ENCODE measurements around the gene SERPINE1.

Gene SERPINE1

DNA sequence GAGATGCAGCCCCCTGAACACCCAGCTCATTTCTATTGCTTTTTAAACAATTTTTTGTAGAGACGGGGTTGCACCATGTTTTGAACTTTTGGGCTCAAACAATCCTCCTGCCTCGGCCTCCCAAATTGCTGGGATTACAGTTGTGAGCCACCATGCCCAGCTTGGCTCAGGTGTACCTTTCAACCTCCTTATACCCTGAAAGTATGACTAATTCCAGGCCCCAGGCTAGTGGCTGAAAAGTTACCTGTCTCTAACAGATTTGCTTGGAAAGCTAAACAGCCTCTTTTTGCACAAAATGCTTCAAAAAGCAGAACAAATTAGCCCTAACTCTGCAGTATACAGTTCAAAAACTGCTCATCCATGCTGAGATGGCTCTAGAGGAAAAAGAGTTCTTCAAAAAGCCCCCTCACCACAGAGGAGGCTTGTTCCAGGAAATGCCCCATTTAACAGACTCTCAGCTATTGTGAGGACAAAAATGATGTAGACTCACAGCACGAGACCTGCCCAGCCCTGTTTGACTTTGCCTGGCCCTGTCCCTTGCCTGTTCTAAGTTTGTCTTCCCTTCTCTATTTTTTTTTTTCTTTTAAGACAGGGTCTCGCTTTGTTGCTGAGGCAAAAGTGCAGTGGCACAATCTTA, 14.0 kb downstream of the SERPINE1 start:
- Histone ChIP-seq H3K4me1 (ENCODE audit: control insufficient read depth in 1 of 2, insufficient read depth in 2 of 2, low read length in 2 of 2) (peaks cover 4 to 11% of the 10 kb centered on the region in 2 donors), H3K9me3 (ENCODE audit: control insufficient read depth in 1 of 2, low read length in 2 of 2) (no peaks in the 10 kb centered on the region), H3K27me3 (ENCODE audit: low read depth, low read length) (no peaks in the 10 kb centered on the region), H3K36me3 (ENCODE audit: control insufficient read depth in 1 of 2, insufficient read depth in 2 of 2, low read length in 2 of 2) (peaks cover 0 to 6% of the 10 kb centered on the region in 2 donors), H3K27ac (ENCODE audit: low read length) (no peak overlapping the region), H3K4me3 (ENCODE audit: low read depth in 1 of 2, low read length in 2 of 2) (no peak overlapping the region)

DNA sequence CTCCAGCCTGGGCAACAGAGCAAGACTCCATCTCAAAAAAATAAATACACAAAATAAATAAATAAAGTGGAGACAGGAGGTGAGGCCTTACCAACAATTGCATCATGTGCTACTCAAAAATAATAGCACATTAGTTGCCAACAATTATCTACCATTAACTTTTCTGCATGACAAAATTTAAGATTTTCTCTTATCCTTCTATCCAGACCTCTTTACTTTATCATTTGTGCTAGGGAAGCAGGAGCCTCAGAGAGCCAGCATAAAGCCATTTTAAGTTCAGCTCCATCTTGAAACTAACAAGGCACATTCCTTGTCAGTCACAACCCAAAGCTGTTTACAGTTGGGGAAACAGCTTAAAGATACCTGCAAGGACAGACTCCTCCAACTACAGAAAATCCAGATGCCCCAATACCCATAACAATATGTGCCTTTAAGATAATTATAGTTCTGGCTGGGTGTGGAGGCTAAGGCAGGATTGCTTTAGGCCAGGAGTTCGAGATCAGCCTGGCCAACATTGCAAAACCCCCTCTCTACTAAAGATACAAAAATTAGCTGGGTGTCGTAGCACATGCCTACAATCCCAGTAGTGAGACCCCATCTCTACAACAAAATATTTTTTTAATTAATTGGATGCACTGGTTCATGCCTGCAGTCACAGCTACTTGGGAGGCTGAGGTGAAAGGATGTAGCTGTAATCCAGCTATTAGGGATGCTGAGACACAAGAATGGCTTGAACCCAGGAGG, 25.2 kb downstream of the SERPINE1 start:
- Histone ChIP-seq H3K4me1 (ENCODE audit: control insufficient read depth in 1 of 2, insufficient read depth in 2 of 2, low read length in 2 of 2) (peaks cover 6 to 15% of the 10 kb centered on the region in 2 donors), H3K36me3 (ENCODE audit: control insufficient read depth in 1 of 2, insufficient read depth in 2 of 2, low read length in 2 of 2) (peaks cover 0 to 3% of the 10 kb centered on the region in 2 donors), H3K9me3 (ENCODE audit: control insufficient read depth in 1 of 2, low read length in 2 of 2) (no peaks in the 10 kb centered on the region), H3K27me3 (ENCODE audit: low read depth, low read length) (no peaks in the 10 kb centered on the region), H3K27ac (ENCODE audit: low read length) (no peak overlapping the region), H3K4me3 (ENCODE audit: low read depth in 1 of 2, low read length in 2 of 2) (no peak overlapping the region)

DNA sequence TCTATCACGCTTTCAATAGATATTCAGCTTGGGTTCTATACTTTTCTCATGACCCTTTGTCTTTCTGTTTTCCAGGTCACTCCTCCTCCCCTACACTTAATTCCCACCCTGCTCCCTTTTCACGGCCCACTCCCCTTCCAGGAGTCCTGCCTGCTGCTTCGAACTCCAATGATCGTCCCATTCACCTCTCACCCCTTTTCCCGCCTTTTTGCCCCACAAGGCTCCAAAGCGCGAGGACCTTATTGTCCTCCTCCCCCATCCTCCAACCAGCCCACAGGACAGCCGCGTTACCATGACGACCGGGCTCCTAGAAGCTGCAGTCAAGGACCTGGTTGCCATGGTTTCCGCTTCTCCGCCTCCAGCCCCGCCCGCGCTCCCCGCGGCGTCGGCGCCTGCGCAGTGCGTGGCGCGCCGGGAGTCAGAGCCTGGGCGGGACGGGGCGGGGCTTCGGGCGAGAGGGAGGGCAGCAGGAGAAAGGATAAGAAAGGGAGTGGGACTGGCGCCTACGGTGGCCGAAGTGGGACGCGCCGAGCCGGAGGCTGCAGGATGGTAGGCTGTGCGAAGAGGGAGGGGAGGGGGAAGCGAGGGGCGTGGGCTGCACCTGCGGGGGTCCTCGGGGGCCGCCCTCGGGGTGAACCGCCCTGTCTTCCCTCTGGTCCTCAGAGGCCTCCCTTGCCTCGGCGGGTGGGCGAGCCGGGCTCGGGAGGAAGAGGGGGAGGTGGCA, 27.2 kb downstream of the SERPINE1 start, which contains the start of gene AP1S1:
TSS of gene AP1S1 (plus strand) at position 508 of the 724 bp plus-strand sequence. CDS start at position 547, 39 bp downstream.
- H3K36me3 ChIP-seq (ENCODE audit: control insufficient read depth in 1 of 2, insufficient read depth in 2 of 2, low read length in 2 of 2) = peaks cover 1 to 13% of the 10 kb centered on the region in 2 donors
- H3K27me3 ChIP-seq (ENCODE audit: low read depth, low read length) = no peaks in the 10 kb centered on the region
- H3K27ac ChIP-seq (ENCODE audit: low read length) = no peak within 1 kb of the TSS
- H3K4me3 ChIP-seq (ENCODE audit: low read depth in 1 of 2, low read length in 2 of 2) = peak within 1 kb of the TSS; percentile 61 to 74
- H3K4me1 ChIP-seq (ENCODE audit: control insufficient read depth in 1 of 2, insufficient read depth in 2 of 2, low read length in 2 of 2) = peaks cover 6 to 15% of the 10 kb centered on the region in 2 donors
- no peaks in the 10 kb centered on the region for H3K9me3 ChIP-seq (ENCODE audit: control insufficient read depth in 1 of 2, low read length in 2 of 2)

DNA sequence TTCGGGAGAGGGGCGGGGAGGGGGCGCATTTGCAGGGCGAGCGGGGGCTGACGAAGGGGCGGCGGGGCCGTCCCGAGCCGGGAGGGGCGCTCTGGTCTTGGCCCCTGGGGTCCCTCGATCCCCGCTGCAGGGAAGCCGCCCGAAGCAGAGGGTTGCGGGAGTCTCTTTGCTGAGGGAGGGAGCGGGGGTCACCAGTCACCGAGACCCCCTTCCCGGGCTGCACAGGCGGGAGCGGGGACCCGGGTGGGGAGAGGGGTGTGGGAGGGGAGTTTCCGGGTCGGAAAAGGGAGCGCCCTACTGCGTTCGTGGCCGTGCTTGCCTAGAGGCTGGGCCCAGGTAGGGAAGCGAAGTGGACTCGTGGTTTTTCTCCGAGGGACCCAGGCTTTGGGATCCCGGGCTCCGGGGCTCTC, 27.8 kb downstream of the SERPINE1 start:
- Histone ChIP-seq H3K4me3 (ENCODE audit: low read depth in 1 of 2, low read length in 2 of 2) (peak overlapping the region; percentile 61 to 74), H3K9me3 (ENCODE audit: control insufficient read depth in 1 of 2, low read length in 2 of 2) (no peaks in the 10 kb centered on the region), H3K36me3 (ENCODE audit: control insufficient read depth in 1 of 2, insufficient read depth in 2 of 2, low read length in 2 of 2) (peaks cover 4 to 18% of the 10 kb centered on the region in 2 donors), H3K4me1 (ENCODE audit: control insufficient read depth in 1 of 2, insufficient read depth in 2 of 2, low read length in 2 of 2) (peaks cover 6 to 15% of the 10 kb centered on the region in 2 donors), H3K27me3 (ENCODE audit: low read depth, low read length) (no peaks in the 10 kb centered on the region), H3K27ac (ENCODE audit: low read length) (no peak overlapping the region)

DNA sequence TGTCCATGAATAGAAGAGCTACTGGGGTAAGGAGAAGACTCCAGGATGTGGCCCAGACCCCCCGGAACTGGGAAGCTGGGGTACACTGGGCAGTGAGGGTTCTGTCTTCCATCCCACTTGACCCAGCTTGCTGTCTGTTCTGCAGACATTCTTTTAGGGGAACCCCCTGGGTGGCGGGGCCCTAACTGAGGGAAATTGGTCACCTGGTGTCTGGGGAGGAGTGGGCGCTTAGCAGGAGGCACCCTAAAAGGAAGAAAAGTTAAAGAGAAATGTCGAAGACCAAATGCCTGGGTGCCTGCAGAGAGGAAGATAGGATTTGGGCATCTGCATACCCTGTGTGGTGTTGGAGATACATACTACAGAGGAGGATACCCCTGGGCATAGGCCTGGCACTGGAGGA, 28.4 kb downstream of the SERPINE1 start:
- H3K4me3 ChIP-seq (ENCODE audit: low read depth in 1 of 2, low read length in 2 of 2) = peak overlapping the region; percentile 61 to 74
- H3K27me3 ChIP-seq (ENCODE audit: low read depth, low read length) = no peaks in the 10 kb centered on the region
- H3K27ac ChIP-seq (ENCODE audit: low read length) = no peak overlapping the region
- H3K36me3 ChIP-seq (ENCODE audit: control insufficient read depth in 1 of 2, insufficient read depth in 2 of 2, low read length in 2 of 2) = peaks cover 4 to 24% of the 10 kb centered on the region in 2 donors
- peaks cover 6 to 15% of the 10 kb centered on the region in 2 donors for H3K4me1 ChIP-seq (ENCODE audit: control insufficient read depth in 1 of 2, insufficient read depth in 2 of 2, low read length in 2 of 2)
- no peaks in the 10 kb centered on the region for H3K9me3 ChIP-seq (ENCODE audit: control insufficient read depth in 1 of 2, low read length in 2 of 2)

DNA sequence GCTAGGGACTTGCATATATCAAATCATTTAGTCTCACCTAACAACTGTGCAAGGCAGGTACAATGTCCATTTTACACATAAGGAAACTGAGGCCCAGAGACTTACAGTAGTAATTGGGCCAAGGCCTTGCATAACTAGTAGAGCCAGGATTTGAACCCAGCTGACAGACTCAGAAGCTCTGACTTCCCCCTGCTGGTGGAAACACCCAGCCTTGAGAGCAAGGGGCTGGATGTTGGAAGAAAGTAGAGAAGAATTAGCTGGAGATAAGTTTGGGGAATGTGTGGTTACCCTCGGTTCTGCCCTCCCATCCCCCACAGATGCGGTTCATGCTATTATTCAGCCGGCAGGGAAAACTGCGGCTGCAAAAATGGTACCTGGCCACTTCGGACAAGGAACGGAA, 29.4 kb downstream of the SERPINE1 start:
- peaks cover 6 to 15% of the 10 kb centered on the region in 2 donors for H3K4me1 ChIP-seq (ENCODE audit: control insufficient read depth in 1 of 2, insufficient read depth in 2 of 2, low read length in 2 of 2)
- no peak overlapping the region for H3K27ac ChIP-seq (ENCODE audit: low read length)
- peaks cover 4 to 26% of the 10 kb centered on the region in 2 donors for H3K36me3 ChIP-seq (ENCODE audit: control insufficient read depth in 1 of 2, insufficient read depth in 2 of 2, low read length in 2 of 2)
- no peaks in the 10 kb centered on the region for H3K9me3 ChIP-seq (ENCODE audit: control insufficient read depth in 1 of 2, low read length in 2 of 2)
- H3K27me3 ChIP-seq (ENCODE audit: low read depth, low read length) = no peaks in the 10 kb centered on the region
- no peak overlapping the region for H3K4me3 ChIP-seq (ENCODE audit: low read depth in 1 of 2, low read length in 2 of 2)

DNA sequence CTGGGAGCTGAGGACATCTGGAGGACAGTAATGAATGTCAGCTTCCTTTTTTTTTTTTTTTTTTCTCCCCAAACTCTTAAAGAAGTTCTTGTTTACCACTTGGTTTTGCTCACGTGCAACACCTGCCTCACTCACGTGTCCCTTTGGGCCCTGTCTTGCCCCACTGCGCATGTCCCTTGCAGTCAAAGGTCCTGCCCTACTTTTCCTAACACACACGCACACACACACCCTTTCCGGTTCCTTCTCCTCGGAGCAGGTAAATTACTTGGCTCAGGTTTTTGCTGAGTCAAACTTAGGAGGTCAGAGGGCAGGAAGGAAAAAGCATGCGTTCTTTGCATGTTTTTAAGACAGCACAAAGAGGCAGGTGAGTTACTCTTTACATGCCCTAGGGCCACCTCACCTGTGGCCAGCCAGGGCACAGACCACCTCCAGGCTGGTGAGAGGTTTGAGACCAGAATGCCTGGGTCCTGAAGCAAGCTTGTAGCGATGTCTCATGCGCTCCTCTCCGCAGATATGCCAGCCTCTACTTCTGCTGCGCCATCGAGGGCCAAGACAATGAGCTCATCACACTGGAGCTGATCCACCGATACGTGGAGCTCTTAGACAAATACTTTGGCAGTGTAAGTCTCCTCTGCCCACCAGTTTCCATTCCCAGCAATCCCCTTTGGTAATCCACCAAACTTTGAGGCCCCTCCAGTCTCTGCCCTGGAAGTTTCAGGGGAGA, 30.1 kb downstream of the SERPINE1 start:
- H3K9me3 ChIP-seq (ENCODE audit: control insufficient read depth in 1 of 2, low read length in 2 of 2) = no peaks in the 10 kb centered on the region
- no peak overlapping the region for H3K4me3 ChIP-seq (ENCODE audit: low read depth in 1 of 2, low read length in 2 of 2)
- H3K4me1 ChIP-seq (ENCODE audit: control insufficient read depth in 1 of 2, insufficient read depth in 2 of 2, low read length in 2 of 2) = peaks cover 6 to 15% of the 10 kb centered on the region in 2 donors
- no peaks in the 10 kb centered on the region for H3K27me3 ChIP-seq (ENCODE audit: low read depth, low read length)
- peaks cover 4 to 26% of the 10 kb centered on the region in 2 donors for H3K36me3 ChIP-seq (ENCODE audit: control insufficient read depth in 1 of 2, insufficient read depth in 2 of 2, low read length in 2 of 2)
- H3K27ac ChIP-seq (ENCODE audit: low read length) = no peak overlapping the region

DNA sequence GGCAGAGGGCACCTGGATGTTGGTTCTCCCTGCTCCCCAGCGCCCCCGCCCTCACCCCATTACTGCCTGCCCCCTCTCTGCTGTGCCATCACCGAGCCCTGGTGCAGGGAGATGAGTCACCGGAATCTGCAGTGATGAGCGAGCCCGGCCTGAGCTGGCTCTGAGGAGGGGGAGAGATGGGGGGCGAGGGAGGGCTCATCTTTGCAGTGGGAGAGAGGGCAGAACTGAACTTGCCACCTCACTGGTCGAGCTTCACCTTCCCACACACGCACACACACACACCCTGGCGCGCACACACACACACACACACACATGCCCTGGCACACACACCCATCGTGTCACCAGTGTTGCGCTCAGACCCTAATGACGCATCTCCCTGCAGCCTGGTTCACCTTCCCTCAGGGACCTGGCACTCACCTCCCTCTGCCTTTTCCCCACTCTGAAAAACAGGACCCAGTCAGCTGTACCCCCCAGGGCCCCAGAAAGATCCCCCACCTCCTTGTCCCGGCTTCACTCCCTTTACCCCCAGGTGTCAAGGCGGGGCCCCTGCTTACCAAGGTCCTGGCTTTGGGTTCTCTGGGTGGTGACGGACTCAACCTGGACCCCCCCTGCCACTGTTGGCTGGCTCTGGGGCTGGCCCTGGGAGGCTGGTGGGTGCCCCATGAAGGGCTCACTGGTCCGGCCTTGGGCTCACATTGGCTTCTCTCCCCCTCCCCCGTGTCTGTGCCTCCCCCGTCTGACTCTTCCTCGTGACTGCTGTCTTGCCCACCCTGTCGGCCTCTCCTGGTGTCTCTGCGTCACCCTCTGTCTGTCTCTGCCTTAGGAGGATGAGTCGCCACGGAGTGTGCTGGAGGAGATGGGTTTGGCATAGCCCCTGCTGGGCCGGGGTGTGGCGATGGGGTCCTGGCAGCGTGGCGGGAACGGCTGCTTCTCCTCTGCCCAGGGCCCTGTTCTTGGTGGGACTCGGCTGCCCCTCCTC, 33.1 kb downstream of the SERPINE1 start:
- peaks cover 20% of the 10 kb centered on the region for H3K27me3 ChIP-seq (ENCODE audit: low read depth, low read length)
- H3K36me3 ChIP-seq (ENCODE audit: control insufficient read depth in 1 of 2, insufficient read depth in 2 of 2, low read length in 2 of 2) = peaks cover 4 to 26% of the 10 kb centered on the region in 2 donors

DNA sequence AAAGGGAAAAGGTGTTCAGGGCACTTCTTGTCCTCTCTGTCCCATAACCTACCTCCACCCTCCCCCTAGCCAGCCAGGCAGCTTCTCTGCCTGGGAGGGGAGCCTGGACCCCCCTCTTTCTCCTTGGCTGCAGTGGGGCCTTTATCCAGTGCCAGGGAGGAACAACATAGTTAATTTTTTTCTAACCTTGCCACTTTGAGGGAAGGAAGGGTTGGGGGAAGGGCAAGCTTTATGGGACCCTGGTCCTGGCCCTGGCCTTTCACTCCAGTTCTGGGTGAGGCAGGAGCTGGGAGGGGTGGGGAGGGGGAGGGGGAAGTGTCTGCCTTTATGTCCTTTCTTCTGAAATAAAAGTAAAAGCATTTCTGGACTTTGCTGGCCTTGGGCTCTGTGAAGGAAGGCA, 34.0 kb downstream of the SERPINE1 start:
- peaks cover 26% of the 10 kb centered on the region for H3K27me3 ChIP-seq (ENCODE audit: low read depth, low read length)
- H3K4me1 ChIP-seq (ENCODE audit: control insufficient read depth in 1 of 2, insufficient read depth in 2 of 2, low read length in 2 of 2) = peaks cover 3 to 33% of the 10 kb centered on the region in 2 donors
- H3K9me3 ChIP-seq (ENCODE audit: control insufficient read depth in 1 of 2, low read length in 2 of 2) = no peaks in the 10 kb centered on the region
- H3K4me3 ChIP-seq (ENCODE audit: low read depth in 1 of 2, low read length in 2 of 2) = no peak overlapping the region
- peaks cover 4 to 26% of the 10 kb centered on the region in 2 donors for H3K36me3 ChIP-seq (ENCODE audit: control insufficient read depth in 1 of 2, insufficient read depth in 2 of 2, low read length in 2 of 2)
- no peak overlapping the region for H3K27ac ChIP-seq (ENCODE audit: low read length)

More for the DNA sequence above, 33.1 kb downstream of the SERPINE1 start:
- no peak overlapping the region for H3K27ac ChIP-seq (ENCODE audit: low read length)
- no peak overlapping the region for H3K4me3 ChIP-seq (ENCODE audit: low read depth in 1 of 2, low read length in 2 of 2)
- no peaks in the 10 kb centered on the region for H3K9me3 ChIP-seq (ENCODE audit: control insufficient read depth in 1 of 2, low read length in 2 of 2)
- peaks cover 6 to 33% of the 10 kb centered on the region in 2 donors for H3K4me1 ChIP-seq (ENCODE audit: control insufficient read depth in 1 of 2, insufficient read depth in 2 of 2, low read length in 2 of 2)

All from muscle layer of duodenum (tissue), 2 donors.